Omental fat pad (tissue), 4 donors: Measurements from ENCODE around the gene ADSS2. TPM values are rescaled to one million over a fixed set of nuclear protein-coding genes. Genes with fewer than 3 reads are reported as not detected.

Source experiments
- ATAC-seq: fragments of 150-250 bp; one replicate; pipeline ENCODE4 v1.9.1; 2016; ENCODE audit warnings: mild to moderate bottlenecking, moderate library complexity; ENCODE audit not compliant: low FRiP score
- DNase-seq: peaks from one replicate; pipeline ENCODE4 v3.0.0-alpha.2; 2019; ENCODE audit warnings: low spot score
- total RNA-seq, 4 donors: library from RNA; depleted of rRNA; stranded (reverse); fragments of >200 nt; gene quantifications; one replicate each; pipeline ENCODE4 v1.1.0, GENCODE V29; 2016
- TF ChIP-seq, protein P1 (sequence below), 3 donors: fragments of 450-650 bp; IDR thresholded peaks; one replicate each; pipeline ENCODE4 v1.5.1; 2016 to 2017; ENCODE audit warnings: antibody characterized with exemption in 3 of 3, mild to moderate bottlenecking in 3 of 3, moderate library complexity in 2 of 3

Gene ADSS2
- total RNA-seq, 4 donors from 2014 or later: 21.3 to 41.4 (median 32.4) TPM

DNA sequence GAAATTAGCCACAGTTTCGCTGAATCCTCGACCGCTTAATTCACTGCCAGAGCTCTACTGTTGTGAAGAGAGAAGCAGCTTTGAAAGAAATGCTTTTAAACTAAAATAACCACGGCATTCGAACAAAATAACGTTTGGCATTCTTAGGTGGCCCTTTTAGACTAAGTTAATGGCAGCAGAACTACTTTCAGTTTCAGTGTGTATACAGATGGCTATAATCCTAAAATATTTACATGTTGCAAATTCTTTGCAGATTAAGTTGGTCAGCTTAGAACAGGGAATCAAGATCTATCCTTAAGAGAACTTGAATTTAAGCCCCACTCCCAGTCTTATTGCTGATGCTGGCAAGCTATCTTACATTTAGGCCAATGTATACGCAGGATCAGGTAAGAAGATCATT, 62.7 kb downstream of the ADSS2 start:
- TF ChIP-seq, protein P1, sequence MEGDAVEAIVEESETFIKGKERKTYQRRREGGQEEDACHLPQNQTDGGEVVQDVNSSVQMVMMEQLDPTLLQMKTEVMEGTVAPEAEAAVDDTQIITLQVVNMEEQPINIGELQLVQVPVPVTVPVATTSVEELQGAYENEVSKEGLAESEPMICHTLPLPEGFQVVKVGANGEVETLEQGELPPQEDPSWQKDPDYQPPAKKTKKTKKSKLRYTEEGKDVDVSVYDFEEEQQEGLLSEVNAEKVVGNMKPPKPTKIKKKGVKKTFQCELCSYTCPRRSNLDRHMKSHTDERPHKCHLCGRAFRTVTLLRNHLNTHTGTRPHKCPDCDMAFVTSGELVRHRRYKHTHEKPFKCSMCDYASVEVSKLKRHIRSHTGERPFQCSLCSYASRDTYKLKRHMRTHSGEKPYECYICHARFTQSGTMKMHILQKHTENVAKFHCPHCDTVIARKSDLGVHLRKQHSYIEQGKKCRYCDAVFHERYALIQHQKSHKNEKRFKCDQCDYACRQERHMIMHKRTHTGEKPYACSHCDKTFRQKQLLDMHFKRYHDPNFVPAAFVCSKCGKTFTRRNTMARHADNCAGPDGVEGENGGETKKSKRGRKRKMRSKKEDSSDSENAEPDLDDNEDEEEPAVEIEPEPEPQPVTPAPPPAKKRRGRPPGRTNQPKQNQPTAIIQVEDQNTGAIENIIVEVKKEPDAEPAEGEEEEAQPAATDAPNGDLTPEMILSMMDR (IDR thresholded peaks at IDR 0.05): no peak
- DNase-seq: no peak
- no peak for ATAC-seq

DNA sequence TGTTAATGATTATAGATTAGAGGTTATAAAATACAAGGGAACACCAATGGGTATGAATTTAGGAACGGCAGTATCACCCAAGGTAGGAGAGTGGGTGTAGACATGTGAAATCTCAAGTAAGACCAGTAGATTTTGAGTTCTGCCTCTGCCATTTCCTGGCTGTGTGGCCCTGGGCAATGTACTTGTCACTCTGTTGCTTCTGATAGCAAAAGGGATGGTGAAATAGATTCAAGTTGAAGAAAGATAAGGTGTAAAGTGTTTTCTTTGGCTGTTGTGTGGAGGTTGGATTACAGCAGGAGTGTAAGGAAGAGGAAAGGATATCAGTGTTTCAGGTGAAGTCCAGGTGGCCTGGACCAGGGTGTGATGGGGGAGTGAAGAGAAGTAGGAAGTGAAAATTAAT, 64.3 kb downstream of the ADSS2 start:
- DNase-seq (no peak), ATAC-seq (no peak)
- TF ChIP-seq, protein P1 (IDR thresholded peaks at IDR 0.05): no peak

DNA sequence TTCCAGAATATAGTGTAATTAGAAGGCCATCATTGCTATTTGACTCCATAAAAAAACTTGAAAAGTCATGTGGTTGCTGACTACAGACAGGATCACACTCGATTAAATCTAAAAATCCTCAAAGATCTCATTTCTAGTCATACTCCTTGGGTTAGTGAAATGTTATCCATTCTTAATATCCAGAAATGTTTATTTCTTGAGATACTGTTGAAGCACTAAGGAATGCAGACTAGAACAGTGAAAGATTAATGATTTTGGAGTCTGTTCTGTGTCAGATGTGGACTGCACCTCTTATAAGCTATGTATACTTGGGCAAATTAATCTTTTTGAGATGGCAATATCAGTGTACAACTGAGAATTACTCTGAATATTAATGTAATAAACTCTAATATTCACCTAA, 65.1 kb downstream of the ADSS2 start:
- ATAC-seq (no peak), DNase-seq (no peak)
- TF ChIP-seq, protein P1 (IDR thresholded peaks at IDR 0.05): no peak

- TF ChIP-seq, protein P1 (IDR thresholded peaks at IDR 0.05): no peak
- no peak for ATAC-seq
- DNase-seq: no peak
Observed at GRCh38 chr1:244384066-244384465, 67.6 kb downstream of the ADSS2 start.

DNA sequence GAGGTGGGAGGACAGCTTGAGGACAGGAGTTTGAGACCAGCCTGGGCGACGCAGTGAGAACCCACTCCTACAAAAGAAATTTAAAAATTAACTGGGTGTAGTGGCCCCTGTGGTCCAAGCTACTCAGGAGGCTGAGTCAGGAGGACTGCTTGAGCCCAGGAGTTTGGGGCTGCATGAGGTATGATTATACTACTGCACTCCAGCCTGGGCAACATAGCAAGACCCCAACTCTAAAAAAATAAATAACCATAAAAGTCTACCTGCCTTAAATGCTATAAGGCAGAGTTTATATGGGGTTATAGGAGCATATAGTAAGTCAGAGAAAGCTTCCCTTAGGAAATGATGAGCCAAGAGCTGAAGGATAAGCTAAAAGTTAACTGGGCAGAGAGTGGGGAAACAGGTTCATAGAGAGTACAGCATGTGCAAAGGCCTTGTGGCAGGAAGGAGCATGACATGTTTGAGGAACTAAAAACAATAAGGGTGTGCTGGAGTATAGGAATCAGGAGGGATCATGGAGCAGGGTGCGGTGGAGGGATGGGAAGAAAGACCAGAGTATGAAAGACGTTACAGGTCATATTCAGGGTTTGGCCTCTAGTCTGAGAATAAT, 68.3 kb downstream of the ADSS2 start:
- no peak for DNase-seq
- TF ChIP-seq, protein P1 (IDR thresholded peaks at IDR 0.05): no peak
- no peak for ATAC-seq

DNA sequence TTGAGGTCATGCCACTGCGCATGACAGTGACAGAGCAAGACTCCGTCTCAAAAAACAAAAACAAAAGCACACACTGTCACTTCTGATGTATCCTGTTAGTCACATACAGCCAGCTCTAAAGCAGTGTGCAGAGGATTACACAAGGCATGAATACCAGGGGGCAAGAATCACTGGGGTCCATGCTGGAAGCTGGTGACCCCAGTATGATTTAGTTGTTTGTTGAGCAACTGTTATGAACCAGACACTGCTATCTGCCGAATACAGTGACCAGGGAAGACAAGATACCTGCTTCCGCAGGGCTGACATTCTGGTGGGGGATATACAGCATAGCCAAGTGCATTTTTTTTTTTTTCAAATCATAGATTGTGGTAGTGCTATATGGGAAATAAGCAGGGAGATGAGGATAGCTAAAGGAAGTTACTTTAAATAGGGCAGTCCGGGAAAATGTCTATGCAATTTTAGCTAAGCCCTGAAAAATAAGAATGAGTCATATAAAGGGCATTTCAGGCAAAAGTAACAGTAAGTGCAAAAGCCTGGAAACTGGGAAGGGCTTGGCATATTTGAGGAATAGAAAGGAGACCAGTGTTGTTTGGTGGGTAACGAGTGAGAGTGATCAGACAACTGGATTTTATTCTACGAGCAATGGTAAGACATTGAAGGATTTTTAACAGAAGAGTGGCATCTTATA, 69.7 kb downstream of the ADSS2 start:
- DNase-seq (no peak), ATAC-seq (peak; percentile 73)
- TF ChIP-seq, protein P1 (IDR thresholded peaks at IDR 0.05): no peak

- no peak for DNase-seq
- ATAC-seq: no peak
- TF ChIP-seq, protein P1 (IDR thresholded peaks at IDR 0.05): no peak
Observed at GRCh38 chr1:244376126-244376525, 75.6 kb downstream of the ADSS2 start.
